ENCODE measurements around the gene TMEM170B. TPM values are rescaled to one million over a fixed set of nuclear protein-coding genes. Genes with fewer than 3 reads are reported as not detected.

Gene TMEM170B
- total RNA-seq, 1 experiment from 2014 or later = 1.0 TPM

DNA sequence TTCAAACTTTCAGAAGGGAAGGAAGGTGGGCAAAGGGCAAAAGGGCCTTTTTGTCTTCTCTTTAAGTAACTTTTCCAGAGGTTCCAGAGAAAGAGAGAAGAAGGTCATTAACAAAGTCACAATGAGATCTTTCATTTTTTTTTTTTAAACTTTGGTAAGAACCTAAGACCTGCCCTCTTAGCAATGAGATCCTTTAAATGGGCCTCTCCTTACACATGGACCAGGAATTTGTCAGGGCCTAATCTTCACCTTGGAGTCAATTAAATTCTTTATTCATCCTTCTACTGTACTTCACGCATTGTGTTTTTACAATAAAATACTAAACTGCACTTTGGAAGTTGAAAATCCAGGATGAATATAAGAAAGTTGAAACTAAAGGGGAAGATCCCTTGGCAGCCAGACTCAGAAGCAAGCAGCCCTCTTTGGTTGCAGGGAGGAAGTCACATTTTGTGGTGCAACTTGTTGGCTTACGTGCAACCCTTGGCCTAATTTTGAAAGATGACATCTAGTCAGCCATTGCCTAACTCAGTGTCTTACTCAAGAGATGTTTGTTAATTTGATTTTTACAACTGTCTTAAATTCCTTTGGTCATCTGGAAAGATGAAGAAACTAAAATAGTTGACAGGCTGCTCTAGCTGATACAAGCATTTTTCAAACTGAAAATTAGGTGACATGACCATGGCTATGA is 11.9 kb upstream of the TMEM170B start:
- no peak for ATAC-seq
- no peak for DNase-seq (ENCODE audit: low read depth, low spot score)
- H3K27ac ChIP-seq (ENCODE audit: low read depth, low read length) = no peak overlapping the region
- intact Hi-C loops (cut with micrococcal nuclease) = no loop called here
- no peaks in the 10 kb centered on the region for H3K9me3 ChIP-seq (ENCODE audit: control insufficient read depth in 1 of 2, insufficient read depth in 1 of 2, low read depth in 1 of 2, low read length in 2 of 2)
- no TSS peak for BruUV-seq (replicated peaks)
- ChIA-PET RAD21 (ENCODE audit: low non-redundant PET in 1 of 2, low total read pairs in 2 of 2, uncharacterized antibody in 2 of 2, unreplicated experiment in 2 of 2) (no interaction called here), POLR2A (no interaction called here), CTCF (no interaction called here)
- H3K9me2 ChIP-seq (ENCODE audit: insufficient read depth) = no peaks in the 10 kb centered on the region
- no peaks in the 10 kb centered on the region for H3K79me2 ChIP-seq (ENCODE audit: insufficient read depth, low read length)
- H3K27me3 ChIP-seq (ENCODE audit: insufficient read depth, low read length) = no peaks in the 10 kb centered on the region
- H3K9ac ChIP-seq (ENCODE audit: low read length) = no peak overlapping the region
- TF ChIP-seq CEBPB (IDR thresholded peaks at IDR 0.05; ENCODE audit: low read depth) = no peak
- TF ChIP-seq FOSL1 (IDR thresholded peaks at IDR 0.05; ENCODE audit: low read depth) = no peak
- no peak for TF ChIP-seq TCF7L2 (IDR thresholded peaks at IDR 0.05; ENCODE audit: borderline replicate concordance, extremely low read depth, insufficient read depth, insufficient read length)
- no peak for TF ChIP-seq EZH2phosphoT487 (IDR thresholded peaks at IDR 0.05; ENCODE audit: borderline replicate concordance)
- TF ChIP-seq, protein P1, sequence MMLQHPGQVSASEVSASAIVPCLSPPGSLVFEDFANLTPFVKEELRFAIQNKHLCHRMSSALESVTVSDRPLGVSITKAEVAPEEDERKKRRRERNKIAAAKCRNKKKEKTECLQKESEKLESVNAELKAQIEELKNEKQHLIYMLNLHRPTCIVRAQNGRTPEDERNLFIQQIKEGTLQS (IDR thresholded peaks at IDR 0.05) = no peak
- no peak for TF ChIP-seq ZNF274 (IDR thresholded peaks at IDR 0.05; ENCODE audit: low read depth, low read length)
- no peak for TF ChIP-seq SP1 (IDR thresholded peaks at IDR 0.05; ENCODE audit: low read depth)
- no peak overlapping the region for H2AFZ ChIP-seq (ENCODE audit: low read depth, low read length, poor library complexity, severe bottlenecking)
- H3K4me2 ChIP-seq (ENCODE audit: low read length) = no peak overlapping the region
- H4K20me1 ChIP-seq (ENCODE audit: insufficient read depth) = no peaks in the 10 kb centered on the region
- no peaks in the 10 kb centered on the region for H3K36me3 ChIP-seq (ENCODE audit: control insufficient read depth in 1 of 2, insufficient read depth in 2 of 2, low read length in 2 of 2)
- no peaks in the 10 kb centered on the region for H3K4me1 ChIP-seq (ENCODE audit: control insufficient read depth in 1 of 2, insufficient read depth in 2 of 2, low read length in 2 of 2)
- H3K4me3 ChIP-seq (replicated peaks in 1 of 2; ENCODE audit: low read depth in 1 of 2, low read length in 2 of 2) = no peak overlapping the region

DNA sequence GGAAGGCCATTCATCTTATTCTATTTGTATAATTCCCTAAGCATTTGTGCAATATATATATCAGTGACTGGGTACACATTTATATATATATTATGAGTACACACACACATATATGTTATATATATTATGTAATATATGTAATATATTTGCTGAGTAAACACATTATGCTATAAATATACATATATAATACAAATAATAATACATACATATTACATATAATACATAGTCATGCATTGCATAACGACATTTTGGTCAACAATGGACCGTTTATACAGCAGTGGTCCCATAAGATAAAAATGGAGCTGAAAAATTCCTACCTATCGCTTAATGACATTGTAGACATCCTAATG is 11.4 kb upstream of the TMEM170B start:
- no peaks in the 10 kb centered on the region for H3K27me3 ChIP-seq (ENCODE audit: insufficient read depth, low read length)
- no peak overlapping the region for H3K4me3 ChIP-seq (replicated peaks in 1 of 2; ENCODE audit: low read depth in 1 of 2, low read length in 2 of 2)
- H3K9me2 ChIP-seq (ENCODE audit: insufficient read depth) = no peaks in the 10 kb centered on the region
- ATAC-seq = no peak
- ChIA-PET RAD21 (ENCODE audit: low non-redundant PET in 1 of 2, low total read pairs in 2 of 2, uncharacterized antibody in 2 of 2, unreplicated experiment in 2 of 2) (no interaction called here), POLR2A (no interaction called here), CTCF (no interaction called here)
- H3K9ac ChIP-seq (ENCODE audit: low read length) = no peak overlapping the region
- no peak overlapping the region for H3K27ac ChIP-seq (ENCODE audit: low read depth, low read length)
- no peaks in the 10 kb centered on the region for H4K20me1 ChIP-seq (ENCODE audit: insufficient read depth)
- no peak for DNase-seq (ENCODE audit: low read depth, low spot score)
- H3K9me3 ChIP-seq (ENCODE audit: control insufficient read depth in 1 of 2, insufficient read depth in 1 of 2, low read depth in 1 of 2, low read length in 2 of 2) = no peaks in the 10 kb centered on the region
- H3K79me2 ChIP-seq (ENCODE audit: insufficient read depth, low read length) = no peaks in the 10 kb centered on the region
- intact Hi-C loops (cut with micrococcal nuclease) = no loop called here
- no TSS peak for BruUV-seq (replicated peaks)
- no peak overlapping the region for H3K4me2 ChIP-seq (ENCODE audit: low read length)
- H3K36me3 ChIP-seq (ENCODE audit: control insufficient read depth in 1 of 2, insufficient read depth in 2 of 2, low read length in 2 of 2) = no peaks in the 10 kb centered on the region
- no peaks in the 10 kb centered on the region for H3K4me1 ChIP-seq (ENCODE audit: control insufficient read depth in 1 of 2, insufficient read depth in 2 of 2, low read length in 2 of 2)
- TF ChIP-seq SP1 (IDR thresholded peaks at IDR 0.05; ENCODE audit: low read depth) = no peak
- no peak for TF ChIP-seq FOSL1 (IDR thresholded peaks at IDR 0.05; ENCODE audit: low read depth)
- no peak for TF ChIP-seq JUND (IDR thresholded peaks at IDR 0.05)
- TF ChIP-seq, protein P2, sequence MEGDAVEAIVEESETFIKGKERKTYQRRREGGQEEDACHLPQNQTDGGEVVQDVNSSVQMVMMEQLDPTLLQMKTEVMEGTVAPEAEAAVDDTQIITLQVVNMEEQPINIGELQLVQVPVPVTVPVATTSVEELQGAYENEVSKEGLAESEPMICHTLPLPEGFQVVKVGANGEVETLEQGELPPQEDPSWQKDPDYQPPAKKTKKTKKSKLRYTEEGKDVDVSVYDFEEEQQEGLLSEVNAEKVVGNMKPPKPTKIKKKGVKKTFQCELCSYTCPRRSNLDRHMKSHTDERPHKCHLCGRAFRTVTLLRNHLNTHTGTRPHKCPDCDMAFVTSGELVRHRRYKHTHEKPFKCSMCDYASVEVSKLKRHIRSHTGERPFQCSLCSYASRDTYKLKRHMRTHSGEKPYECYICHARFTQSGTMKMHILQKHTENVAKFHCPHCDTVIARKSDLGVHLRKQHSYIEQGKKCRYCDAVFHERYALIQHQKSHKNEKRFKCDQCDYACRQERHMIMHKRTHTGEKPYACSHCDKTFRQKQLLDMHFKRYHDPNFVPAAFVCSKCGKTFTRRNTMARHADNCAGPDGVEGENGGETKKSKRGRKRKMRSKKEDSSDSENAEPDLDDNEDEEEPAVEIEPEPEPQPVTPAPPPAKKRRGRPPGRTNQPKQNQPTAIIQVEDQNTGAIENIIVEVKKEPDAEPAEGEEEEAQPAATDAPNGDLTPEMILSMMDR (IDR thresholded peaks at IDR 0.05 in 2 of 3, conservative IDR thresholded peaks at IDR 0.05 in 1 of 3; ENCODE audit: borderline replicate concordance in 1 of 3, insufficient read depth in 1 of 3, low read depth in 2 of 3, low read length in 2 of 3) = no peak
- TF ChIP-seq EZH2phosphoT487 (IDR thresholded peaks at IDR 0.05; ENCODE audit: borderline replicate concordance) = no peak
- no peak overlapping the region for H2AFZ ChIP-seq (ENCODE audit: low read depth, low read length, poor library complexity, severe bottlenecking)

Measured in HCT116 (cell line).